HG03469 (cell line): ENCODE measurements around the gene KCTD11.
"Not testable (repeated sequence)": the region's sequence is repeated elsewhere in the genome, so short reads cannot be mapped to it uniquely, and the experiment has no call there.

ENCODE experiments used
- ATAC-seq: cut with Tn5 transposase; IDR thresholded peaks from one replicate; pipeline ENCODE4 v1.9.1; 2021; ENCODE audit warnings: mild to moderate bottlenecking, moderate library complexity, moderate number of reproducible peaks; ENCODE audit not compliant: unreplicated experiment

The KCTD11 gene

DNA sequence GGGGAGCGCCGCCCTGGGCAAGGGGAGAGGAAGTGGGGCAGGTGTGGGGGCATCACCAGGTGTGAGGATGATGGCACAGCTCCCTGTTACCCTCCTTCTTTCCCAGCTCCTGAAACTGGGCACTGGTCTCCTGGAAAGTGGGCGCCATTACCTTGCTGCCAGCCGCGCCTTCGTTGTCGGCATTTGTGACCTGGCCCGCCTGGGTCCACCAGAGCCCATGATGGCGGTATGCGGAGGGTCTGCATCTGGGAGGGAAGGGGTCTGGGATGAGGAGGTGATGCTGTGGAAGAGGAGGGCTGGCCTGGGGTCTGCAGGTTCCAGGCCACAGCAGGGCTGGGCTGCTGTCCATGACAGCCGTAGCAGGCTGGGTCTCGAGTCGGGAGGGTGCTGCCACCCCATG, 10.1 kb upstream of the KCTD11 start:
- no peak for ATAC-seq

DNA sequence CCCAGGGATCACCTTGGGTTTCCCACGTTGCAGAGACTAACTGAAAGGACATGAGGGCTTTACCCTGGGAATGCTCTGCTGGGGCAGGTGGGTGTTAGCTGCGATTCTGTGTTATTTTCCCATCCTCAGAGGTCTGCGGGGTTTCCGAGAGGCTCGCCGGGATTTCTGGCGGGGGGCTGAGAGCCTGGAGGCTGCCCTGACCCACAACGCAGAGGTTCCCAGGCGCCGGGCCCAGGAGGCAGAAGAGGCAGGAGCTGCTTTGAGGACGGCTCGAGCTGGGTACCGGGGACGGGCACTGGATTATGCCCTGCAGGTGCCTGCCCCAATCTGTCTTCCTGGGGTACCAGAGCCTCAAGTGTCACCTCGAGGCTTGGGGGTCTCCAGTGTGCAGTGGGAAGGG, 8.7 kb upstream of the KCTD11 start:
- no peak for ATAC-seq

DNA sequence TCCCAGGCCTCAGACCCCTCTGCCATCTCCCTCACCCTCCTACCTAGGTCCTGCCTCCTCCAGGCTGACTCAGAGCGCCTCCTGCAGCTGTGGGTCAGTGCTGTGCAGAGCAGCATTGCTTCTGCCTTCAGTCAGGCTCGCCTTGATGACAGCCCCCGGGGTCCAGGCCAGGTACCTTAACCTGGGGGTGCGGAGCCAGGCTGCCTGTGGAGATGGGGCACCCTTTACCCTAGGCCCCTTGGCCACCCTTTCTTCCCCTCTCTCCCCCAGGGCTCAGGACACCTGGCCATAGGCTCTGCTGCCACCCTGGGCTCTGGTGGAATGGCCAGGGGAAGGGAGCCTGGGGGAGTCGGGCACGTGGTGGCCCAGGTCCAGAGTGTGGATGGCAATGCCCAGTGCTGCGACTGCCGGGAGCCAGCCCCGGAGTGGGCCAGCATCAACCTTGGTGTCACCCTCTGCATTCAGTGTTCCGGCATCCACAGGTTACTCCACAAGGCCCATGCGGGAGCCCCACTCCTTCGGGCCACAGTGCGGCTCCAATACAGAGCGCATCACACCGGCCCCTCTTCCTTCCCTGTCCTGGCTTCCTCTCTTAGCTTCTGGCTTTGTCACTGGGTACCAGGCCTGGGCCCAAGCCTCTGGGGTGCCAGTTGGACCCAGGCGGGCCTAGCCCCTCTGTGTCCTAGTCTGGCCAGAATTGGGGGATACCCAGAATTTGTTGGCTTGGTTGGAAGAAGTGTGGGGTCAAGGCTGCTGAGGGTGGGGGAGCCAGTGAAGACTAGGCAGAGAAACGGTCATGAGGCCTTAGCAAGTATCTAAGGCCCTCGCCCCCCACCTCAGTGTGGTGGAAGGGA, 5.0 kb upstream of the KCTD11 start:
- ATAC-seq = no peak

DNA sequence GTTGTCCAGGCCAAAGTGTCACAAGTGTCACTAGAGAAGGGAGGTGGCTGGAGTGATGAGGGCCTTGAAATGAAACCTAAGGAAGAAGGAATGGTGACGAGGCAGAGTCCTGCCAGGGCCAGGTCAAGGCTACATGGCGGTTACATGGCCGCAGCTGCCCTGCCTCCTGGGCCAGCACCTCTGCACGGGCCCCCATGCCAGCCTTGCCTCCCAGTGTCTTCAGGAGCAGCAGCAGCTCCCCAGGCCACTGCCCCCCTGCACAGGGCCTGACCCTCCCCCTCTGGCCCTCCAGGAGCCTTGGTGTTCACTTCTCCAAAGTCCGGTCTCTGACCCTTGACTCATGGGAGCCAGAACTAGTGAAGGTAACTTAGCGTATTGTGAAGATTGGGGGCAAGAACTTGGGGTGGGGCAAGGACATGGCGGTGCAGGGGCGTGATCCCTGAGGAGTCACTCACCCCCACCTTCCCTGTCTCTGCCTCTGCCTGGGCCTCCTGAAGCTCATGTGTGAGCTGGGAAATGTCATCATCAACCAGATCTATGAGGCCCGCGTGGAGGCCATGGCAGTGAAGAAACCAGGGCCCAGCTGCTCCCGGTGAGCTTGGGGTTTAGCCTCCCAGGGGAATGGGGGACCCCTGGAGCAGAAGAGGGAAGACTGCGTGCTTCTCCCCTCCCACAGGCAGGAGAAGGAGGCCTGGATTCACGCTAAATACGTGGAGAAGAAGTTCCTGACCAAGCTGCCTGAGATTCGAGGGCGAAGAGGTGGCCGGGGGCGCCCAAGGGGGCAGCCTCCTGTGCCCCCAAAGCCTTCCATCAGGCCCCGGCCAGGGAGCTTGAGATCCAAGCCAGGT, 4.1 kb upstream of the KCTD11 start:
- no peak for ATAC-seq

DNA sequence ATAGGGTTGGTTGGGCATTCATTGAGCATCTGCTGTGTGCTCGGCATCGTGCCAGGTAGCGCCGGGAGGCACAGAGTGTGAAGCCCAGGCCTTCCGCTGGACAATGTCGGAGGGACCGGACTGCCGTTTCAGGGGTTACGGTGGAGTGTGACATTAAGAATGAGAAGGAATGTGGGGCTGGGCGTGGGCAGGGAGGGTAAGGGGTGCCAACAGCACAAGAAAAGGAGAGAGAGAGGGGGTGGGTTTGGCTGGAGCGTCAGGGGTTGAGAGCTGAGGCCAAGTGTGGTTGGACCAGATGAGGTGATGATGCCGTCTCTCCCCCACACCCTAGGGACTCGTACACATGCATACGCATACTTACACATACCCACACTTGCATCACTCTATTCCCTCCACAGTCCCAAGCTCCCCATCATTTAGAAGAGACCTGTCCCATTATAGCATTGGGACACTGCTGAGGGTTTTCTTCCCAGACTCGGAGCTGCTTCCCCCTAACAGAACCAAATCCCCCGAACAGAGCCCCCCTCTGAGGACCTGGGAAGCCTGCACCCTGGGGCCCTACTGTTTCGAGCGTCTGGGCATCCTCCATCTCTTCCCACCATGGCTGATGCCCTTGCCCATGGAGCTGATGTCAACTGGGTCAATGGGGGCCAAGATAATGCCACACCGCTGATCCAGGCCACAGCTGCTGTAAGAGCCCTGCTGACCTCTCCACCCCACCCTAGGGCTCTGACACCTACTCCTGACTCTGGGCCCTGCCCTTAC, 3.3 kb upstream of the KCTD11 start:
- no peak for ATAC-seq

DNA sequence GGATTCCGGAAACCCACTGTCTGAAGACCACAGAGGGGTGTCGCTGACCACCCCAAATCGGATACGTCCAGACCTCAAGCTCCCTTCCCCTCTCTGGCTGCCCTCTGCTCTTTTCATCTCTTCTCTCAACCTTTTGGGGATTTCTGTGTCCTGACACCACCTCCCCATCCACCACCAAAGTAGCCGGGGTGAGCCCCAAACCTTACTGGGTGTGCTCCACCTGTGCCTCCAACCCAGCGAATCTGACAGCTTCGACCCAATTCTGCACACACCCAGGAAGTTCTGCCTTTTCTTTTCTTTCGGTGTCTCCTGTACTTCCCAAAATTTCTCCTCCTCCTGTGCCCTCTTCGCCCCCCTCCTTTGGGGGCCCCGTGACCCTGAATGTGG, 534 bp downstream of the KCTD11 start:
- ATAC-seq = no peak

DNA sequence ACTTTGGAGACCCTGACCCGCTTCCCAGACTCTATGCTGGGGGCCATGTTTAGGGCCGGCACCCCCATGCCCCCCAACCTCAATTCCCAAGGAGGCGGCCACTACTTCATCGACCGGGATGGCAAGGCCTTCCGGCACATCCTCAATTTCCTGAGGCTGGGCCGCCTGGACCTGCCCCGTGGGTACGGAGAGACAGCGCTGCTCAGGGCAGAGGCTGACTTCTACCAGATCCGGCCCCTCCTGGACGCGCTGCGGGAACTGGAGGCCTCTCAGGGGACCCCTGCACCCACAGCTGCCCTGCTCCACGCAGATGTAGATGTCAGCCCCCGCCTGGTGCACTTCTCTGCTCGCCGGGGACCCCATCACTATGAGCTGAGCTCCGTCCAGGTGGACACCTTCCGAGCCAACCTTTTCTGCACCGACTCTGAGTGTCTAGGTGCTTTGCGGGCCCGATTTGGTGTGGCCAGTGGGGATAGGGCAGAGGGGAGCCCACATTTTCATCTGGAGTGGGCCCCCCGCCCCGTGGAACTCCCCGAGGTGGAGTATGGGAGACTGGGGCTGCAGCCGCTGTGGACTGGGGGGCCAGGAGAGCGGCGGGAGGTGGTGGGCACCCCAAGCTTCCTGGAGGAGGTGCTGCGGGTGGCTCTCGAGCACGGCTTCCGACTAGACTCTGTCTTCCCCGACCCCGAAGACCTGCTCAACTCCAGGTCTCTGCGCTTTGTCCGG, 1.1 kb downstream of the KCTD11 start:
- ATAC-seq = no peak

DNA sequence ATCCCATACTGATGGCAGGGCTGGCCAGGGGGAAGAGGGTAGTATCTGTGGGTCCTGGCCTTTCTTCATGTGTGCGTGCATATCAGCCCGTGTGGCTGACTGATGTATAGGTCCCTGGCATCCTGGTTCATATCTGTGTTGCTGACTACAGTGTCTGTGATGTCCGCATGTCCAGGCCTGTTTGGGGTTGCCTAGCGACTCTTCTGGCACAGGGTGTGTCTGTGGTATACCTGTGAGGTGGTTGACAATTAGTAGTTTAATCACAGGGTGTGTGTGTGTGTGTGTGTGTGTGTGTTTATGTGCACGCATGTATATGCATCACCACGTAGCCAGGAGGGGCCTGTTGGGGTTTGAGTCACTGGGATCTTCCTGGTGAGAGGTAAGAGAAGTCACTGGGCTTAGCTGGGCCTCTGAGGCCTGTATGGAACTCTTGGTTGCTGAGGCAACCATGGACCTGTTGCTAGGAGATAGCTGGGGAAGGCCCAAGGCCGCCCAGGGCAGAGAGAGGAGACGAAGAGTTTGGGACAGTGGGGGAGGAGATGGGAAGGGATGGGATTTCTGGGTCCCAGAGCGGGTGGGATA, 2.4 kb downstream of the KCTD11 start:
- no peak for ATAC-seq

DNA sequence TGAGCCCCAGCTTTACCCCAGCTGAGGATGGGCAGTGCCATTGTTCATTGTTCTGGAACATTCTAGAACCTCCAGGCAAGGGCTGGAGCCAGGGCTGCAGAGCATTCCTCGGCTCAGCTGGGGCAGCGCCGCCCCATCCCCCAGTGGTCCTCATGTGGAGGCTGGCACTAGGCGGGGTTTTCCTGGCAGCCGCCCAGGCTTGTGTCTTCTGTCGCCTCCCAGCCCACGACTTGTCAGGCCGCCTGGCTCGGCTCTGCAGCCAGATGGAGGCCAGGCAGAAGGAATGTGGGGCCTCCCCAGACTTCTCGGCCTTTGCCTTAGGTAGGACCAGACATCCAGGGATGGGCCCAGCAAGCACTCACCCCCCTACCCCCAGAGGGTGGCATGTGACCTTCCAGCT, 3.1 kb downstream of the KCTD11 start, which contains the start of gene TMEM95:
TSS of gene TMEM95 (plus strand) at position 104 of the 400 bp plus-strand sequence. CDS start at position 153, 49 bp downstream.
- ATAC-seq = no peak

DNA sequence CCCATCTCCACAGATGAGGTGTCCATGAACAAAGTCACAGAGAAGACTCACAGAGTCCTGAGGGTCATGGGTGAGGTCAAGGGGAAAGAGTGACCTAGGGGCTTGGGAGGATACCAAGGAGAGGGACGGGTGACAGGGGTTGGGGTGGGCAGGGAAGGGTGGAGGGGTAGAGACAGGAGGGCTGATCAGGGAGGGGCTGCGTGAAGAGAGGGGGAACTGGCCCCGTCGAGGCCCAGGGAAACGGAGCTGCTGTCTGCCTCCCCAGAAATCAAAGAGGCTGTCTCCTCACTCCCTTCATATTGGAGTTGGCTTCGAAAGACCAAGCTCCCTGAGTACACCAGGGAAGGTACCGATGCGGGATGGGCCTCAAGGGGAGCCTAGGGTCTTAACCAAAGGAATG, 3.6 kb downstream of the KCTD11 start:
- ATAC-seq = no peak

DNA sequence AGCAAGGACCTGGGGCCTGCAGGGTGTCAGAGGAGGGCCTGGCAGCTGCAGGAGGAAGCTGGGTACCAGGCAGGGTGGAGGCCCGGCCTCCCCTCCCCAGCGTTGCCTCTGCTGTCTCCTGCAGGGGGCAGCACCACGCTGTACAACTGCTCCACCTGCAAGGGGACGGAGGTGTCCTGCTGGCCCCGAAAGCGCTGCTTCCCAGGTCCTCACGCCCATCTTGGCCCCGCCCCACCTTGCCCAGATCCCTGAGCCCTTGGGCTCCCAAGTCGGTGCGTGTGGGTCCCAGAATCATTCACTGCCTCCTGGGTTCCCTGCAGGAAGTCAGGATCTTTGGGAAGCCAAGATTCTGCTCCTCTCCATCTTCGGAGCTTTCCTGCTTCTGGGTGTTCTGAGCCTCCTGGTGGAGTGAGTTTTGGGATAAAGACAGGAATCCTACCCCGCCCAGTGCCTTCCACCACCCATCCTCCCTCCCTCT, 4.1 kb downstream of the KCTD11 start:
- no peak for ATAC-seq

DNA sequence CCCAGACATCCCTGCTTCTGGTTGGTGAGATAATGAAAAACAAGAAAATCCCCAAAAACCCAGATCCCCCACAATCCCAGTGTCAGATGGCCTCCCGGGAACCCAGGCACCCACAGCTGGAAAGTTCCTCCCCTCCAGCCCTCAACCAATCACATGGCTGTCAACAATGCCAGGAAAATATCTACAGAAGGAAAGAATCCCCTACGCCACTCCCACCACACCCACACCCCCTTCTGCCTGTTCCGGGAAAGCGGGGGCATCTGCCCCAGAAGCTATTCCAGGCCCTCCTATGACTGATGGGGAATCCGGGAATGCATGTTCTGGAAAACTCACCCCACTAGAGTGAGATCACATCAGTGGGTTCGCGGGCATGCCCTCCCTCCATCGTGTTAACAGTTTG, 4.8 kb downstream of the KCTD11 start:
- ATAC-seq = no peak

DNA sequence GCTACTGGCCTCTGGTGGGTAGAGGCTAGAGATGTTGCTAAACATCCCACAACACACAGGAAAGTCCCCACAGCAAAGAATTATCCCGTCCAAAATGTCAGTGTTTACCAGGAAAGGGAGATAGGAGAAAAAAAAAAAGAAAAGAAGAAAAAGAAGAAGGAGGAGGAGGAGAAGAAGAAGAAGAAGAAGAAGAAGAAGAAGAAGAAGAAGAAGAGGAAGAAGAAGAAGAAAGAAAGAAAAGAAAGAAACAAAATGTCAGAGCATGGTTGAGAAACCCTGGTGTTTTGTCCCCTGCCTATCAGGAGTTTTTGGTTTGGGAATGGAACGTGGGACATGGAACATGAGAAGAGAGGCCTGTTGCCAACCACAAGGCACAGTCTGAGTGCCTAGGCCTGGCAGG, 5.4 kb downstream of the KCTD11 start:
- ATAC-seq = no peak

DNA sequence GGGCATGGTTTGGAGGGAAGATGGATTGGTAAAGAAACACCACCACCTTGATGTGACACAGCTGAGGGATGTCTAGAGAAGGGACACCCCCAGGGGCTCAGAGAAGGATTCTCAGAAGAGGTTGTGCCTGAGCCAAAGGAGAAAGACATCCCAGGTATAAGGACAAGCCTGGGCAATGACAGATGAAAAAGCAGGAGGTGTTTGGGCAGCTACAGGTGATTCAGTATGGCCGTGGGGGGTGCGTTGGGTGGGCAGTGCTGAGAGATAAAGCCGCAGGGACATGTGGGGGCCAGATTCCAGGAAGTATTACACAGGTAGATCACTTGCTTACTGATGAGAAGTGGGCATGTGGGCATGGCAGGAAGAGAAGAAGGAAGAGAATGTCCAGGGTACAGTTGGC, 9.9 kb downstream of the KCTD11 start:
- no peak for ATAC-seq

DNA sequence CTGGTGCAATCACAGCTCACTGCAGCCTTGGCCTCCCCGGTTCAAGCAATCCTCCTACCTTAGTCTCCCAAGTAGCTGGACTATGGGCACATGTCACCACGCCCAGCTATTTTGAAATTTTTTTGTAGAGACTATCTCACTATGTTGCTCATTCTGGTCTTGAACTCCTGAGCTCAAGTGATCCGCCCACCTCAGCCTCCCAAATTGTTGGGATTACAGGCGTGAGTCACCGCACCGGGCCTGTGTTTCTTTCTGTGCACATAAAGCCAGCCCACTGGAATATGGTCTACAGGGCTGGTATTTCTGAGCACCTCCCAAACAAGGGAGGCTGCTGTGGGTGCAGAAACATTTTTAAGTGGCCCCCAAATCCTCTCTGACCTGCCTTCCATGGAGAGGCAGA, 11.3 kb downstream of the KCTD11 start:
- ATAC-seq = no peak

DNA sequence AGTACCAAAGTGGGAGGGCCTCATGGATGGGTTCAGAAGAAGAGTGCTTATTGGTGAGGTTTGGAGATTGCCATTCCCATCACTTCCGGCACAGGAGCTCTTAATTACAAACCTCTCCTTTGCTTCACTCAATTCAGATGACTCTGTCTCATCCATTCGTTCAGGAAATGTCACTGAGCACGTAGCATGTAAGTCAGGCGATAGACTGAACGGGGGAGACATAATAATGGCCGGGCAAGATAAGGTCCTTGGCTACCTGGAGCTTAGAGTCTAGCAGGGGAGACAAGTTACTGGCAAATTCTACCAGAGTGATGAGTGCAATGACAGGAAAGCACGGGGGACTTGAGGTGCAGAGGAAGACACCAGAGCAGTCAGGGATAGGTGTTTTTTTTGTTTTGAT, 14.0 kb downstream of the KCTD11 start:
- not testable (repeated sequence) for ATAC-seq

DNA sequence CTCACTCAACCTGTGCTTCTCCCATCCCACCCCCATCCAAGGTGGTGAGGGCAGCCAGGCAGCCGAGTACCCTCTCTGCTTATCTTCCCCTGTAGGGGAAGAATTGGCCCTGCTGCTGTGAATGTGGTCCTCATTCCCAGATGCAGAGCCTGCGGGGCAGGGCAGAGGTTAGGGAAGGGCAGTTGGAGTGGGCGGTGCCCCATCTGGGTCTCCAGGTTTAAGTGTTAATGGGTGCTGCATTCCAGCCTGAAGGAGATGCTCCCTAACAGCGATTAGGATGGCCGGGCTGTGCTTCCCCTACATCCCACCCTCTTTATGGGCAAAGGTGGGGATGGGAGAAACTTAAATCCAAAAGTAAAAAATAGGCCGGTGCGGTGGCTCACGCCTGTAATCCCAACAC, 15.1 kb downstream of the KCTD11 start:
- no peak for ATAC-seq

DNA sequence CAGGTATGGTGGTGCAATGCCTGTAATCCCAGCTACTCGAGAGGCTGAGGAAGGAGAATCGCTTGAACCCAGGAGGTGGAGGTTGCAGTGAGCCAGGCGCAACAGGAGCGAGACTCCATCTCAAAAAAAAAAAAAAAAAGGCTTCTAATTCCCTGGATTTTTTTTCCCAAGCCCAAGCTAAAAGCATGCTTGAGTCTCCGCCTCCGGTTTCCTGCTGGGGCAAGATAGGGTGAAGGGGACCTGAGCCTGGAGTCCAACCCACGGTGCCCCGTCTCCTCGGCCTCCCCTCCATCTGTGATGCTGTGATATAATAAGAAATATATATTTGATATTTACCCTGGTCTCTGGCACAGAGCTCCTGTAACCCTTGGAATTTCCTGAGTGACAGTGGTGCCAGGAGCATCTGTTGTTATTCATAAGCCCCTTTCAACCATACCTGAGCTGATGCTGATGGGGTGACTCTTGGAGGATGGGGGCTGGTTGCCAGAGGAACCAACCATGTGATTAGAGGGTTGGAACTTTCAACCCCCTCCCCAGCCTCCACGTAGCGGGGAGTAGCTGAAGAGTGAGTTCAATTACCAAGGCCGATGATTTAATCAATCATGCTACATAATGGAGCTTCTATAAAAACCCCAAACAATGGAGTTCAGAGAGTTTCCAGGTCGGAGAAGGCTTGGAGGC, 16.1 kb downstream of the KCTD11 start:
- ATAC-seq = no peak

DNA sequence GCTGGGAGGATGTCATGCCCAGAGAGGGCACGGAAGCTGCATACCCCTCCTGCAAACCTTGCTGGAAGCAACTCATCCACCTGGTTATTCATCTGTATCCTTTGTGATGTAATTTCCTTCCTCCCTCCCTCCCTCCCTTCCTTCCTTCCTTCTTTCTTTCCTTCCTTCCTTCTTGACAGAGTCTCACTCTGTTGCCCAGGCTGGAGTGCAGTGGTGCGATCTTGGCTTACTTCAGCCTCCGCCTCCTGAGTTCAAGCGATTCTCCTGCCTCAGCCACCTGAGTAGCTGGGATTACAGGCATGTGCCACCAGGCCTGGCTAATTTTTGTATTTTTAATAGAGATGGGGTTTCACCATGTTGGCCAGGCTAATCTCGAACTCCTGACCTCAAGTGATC, 16.6 kb downstream of the KCTD11 start:
- not testable (repeated sequence) for ATAC-seq

DNA sequence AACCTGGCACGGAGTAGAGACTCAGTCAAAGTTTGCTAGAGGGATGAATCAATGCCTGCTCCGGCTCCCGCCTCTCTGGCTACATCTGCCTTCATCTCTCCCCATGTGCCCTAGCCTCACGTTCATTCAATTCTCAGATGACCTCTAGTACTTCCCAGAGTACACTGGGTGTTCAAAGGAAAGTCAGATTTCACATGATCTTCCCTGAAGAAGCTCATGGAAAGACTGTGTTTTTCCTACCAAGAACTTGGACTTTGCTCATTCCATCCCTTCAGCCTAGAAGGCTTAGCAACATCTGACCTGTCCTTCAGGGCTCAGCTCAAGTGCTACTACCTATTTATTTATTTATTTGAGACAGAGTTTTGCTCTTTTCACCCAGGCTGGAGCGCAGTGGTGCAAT, 17.9 kb downstream of the KCTD11 start:
- no peak for ATAC-seq
